ENCODE results near the gene HMBS.
"Not testable (repeated sequence)": the region's sequence is repeated elsewhere in the genome, so short reads cannot be mapped to it uniquely, and the experiment has no call there.

Gene HMBS

GRCh38 chr11:119084663-119085436 lies at the start of gene HMBS:
HMBS (plus strand) TSS chr11:119084881; CDS start chr11:119085034, 153 bp downstream.
- DNase-seq (ENCODE audit: low spot score) = peak; percentile 99

DNA sequence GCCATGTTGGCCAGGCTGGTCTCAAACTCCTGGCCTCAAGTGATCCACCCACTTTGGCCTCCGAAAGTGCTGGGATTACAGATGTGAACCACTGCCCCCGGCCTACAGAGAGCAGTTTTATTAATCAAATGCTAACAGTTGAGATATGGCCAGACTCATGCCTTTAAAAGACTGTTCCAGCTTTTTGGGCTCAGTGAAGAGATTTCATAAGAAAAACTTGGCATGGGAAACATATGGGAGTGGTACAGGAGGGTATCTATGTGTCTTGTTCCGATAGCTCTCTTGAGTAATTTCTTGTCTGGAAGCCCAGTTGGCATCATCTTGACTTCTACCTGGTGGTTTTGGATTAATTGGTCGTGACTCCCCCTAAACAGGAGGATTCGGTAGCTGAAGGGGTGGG lies 45.8 kb upstream of the HMBS start:
- DNase-seq (ENCODE audit: low spot score) = no peak

DNA sequence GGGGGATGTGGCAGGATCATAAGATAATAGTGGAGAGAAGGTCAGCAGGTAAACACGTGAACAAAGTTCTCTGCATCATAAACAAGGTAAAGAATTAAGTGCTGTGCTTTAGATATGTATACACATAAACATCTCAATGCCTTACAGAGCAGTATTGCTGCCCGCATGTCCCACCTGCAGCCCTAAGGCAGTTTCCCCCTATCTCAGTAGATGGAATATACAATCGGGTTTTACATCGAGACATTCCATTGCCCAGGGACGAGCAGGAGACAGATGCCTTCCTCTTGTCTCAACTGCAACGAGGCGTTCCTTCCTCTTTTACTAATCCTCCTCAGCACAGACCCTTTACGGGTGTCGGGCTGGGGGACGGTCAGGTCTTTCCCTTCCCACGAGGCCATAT lies 45.2 kb upstream of the HMBS start:
- DNase-seq (ENCODE audit: low spot score) = not testable (repeated sequence)

DNA sequence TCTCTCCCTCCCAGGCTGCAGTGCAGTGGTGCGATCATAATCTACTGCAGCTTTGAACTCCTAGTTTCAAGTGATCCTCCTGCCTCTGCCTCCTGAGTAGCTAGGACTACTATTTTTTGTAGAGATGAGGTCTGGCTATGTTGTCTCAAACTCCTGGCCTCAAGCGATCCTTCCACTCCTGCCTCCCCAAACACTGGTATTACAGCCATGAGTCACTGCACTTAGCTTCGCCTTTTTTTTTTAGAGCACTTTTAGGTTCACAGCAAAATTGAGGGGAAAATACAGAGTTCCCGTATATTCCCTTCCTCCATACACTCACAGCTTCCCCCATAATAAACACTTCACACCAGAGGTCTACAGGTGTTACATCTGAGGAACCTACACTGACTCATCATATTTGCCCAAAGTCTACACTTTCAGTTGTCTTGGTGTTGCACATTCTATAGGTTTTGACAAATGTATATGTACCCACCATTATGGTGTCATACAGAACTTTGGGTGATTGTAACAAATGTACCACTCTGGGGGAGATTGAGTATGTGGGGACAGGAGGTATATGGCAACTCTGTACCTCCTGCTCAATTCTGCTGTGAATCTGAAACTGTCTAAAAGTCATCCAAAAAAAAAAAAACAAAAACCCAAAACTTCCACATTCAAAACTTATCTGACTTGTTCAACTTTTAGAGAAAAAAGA lies 42.7 kb upstream of the HMBS start:
- DNase-seq (ENCODE audit: low spot score) = no peak

- DNase-seq (ENCODE audit: low spot score) = no peak
These were observed 41.8 kb upstream of the HMBS start for GRCh38 chr11:119042927-119043326.

DNA sequence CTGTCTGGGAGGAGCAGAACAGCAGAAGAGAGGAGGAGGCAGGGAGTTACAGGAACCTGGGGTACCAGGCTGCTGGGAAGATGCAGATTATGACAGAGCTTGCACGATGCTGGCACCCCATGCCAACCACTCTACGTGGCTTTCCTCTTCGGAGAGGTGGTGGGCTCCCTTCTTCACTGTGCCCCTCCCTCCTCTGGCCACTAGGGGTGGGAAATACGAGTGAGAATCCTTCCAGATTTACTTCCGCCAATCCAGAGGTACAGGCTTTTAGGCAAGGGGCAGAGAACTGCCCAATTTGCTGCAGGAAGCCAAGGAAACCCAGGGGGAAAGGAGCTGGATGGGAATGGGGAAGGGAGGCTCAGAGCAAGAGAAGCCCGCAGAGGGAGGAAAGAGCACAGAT lies 40.0 kb upstream of the HMBS start:
- no peak for DNase-seq (ENCODE audit: low spot score)

DNA sequence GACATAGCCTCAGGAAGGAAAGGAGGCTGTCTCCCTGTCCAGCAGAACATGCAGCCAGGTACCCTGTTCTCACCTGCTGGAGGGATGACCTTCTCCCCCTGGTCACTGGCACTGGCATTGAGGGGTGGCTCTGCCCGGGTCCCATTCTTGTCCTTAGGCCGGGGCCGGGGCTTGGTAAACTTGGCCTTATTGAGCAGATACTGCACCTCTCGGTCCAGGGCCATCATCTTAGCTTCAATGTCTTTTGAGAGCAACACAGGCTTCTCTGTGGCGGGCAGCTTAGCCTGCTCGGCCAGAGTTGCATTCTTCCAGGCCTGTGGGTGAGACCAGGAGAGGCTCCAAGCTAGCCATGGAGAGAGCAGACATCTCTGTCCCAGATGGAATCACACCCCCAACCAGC lies 38.2 kb upstream of the HMBS start:
- DNase-seq (ENCODE audit: low spot score) = no peak

GRCh38 chr11:119047205-119047604 lies 37.5 kb upstream of the HMBS start:
- no peak for DNase-seq (ENCODE audit: low spot score)

GRCh38 chr11:119048644-119049043 lies 36.0 kb upstream of the HMBS start:
- DNase-seq (ENCODE audit: low spot score) = no peak

DNA sequence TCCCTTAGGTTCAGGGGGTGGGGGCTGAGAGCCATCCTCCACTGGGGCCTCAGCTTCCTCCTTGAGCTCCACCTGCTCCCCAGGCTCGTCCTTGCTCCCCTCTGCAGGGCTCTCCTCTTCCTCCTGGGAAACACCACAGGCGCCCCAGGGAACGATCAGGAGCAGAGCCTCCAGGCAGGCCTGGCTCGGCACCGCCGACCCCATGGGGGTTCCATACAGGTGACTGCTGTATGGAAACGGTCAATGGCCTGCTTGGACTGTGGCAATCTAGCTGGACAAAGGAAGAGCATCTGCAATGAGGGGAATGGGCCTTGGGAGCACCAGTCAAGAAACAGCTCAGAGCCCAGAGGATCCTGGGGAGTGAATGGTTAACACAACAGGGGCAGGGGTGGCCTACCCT lies 35.6 kb upstream of the HMBS start:
- DNase-seq (ENCODE audit: low spot score) = no peak

- DNase-seq (ENCODE audit: low spot score) = no peak
These were observed 33.1 kb upstream of the HMBS start for GRCh38 chr11:119051440-119052162.

DNA sequence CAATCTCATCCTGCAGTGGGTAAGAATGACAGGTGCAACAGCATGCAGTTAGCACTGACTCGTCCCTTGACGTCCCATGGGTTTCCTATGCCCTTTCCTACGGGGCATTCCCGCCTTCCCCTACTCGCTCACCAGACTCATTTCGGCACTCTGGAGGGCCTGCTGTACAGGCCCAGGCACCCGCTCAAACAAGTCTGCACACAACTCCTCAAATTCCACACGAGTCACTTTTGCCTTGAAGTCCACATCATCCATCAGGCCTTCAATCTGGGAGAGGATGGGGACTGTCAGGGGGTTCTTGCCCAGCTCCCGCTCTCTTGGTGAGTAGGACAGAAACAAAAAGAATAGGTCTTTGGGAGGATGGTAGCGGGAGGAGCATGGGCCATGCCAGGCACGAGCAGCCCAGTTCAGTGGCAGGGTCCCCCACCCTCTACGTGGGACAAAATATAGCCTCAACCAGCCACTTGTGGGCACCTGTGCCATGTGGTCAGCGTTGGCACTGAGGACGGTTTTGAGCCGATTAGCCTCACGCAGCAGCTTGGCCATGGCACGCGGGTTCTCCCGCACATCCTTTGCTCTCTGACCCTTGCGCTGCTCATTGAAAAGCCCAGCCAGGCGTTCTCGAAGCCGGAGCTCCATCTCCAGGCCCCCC lies 32.4 kb upstream of the HMBS start:
- DNase-seq (ENCODE audit: low spot score) = no peak

DNA sequence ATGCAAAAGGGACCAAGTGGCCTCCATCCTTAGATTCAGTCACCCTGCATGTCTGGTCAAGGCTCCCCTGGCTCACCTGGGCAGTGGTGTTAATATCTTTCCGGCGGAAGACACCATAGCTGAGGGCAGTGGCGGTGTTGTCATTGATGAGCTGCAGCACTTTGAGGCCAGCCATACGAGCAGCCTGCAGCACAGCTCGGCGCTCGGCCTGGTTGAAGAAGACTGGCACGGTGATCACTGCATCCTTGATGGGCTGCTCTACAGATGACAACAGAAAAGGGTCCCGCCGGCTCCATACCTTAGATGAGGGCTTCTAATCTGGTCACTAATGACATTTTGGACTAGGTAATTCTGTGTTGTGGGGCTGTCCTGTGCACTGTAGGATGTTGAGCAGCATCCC lies 30.3 kb upstream of the HMBS start:
- DNase-seq (ENCODE audit: low spot score) = no peak

GRCh38 chr11:119055901-119056300 lies 28.8 kb upstream of the HMBS start:
- peak; percentile 27 for DNase-seq (ENCODE audit: low spot score)

GRCh38 chr11:119056421-119056999 lies 28.2 kb upstream of the HMBS start:
- no peak for DNase-seq (ENCODE audit: low spot score)

GRCh38 chr11:119057000-119057769 lies 27.5 kb upstream of the HMBS start, which contains the start of gene HYOU1:
HYOU1 (minus strand) TSS chr11:119057205; CDS start chr11:119056160, 1,045 bp downstream.
- peak; percentile 98 for DNase-seq (ENCODE audit: low spot score)

DNA sequence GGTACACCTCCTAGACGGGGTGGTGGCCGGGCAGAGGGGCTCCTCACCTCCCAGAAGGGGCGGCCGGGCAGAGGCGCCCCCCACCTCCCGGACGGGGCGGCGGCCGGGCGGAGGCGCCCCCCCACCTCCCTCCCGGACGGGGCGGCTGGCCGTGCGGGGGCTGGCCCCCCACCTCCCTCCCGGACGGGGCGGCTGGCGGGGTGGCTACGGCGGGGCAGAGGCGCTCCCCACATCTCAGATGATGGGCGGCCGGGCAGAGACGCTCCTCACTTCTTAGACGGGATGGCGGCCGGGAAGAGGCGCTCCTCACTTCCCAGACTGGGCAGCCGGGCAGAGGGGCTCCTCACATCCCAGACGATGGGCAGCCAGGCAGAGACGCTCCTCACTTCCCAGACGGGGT lies 25.6 kb upstream of the HMBS start:
- not testable (repeated sequence) for DNase-seq (ENCODE audit: low spot score)

DNA sequence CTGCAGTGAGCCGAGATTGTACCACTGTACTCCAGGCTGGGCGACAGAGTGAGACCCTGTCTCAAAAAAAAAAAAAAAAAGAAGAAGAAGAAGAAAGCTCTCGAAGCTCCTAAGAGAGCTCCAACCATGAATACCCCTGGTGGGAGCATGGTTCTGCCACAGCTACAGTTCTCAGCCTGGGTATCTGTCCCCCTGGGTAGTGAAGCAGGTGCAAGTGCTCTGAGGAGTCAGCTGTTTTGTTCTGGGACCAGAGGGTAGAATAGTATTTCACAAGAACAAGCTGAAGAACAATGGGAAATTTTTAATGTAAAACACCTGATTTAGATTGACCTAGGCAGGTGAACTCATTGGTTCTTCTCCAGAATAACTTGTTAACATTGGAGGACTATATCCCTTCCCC lies 23.4 kb upstream of the HMBS start:
- no peak for DNase-seq (ENCODE audit: low spot score)

DNA sequence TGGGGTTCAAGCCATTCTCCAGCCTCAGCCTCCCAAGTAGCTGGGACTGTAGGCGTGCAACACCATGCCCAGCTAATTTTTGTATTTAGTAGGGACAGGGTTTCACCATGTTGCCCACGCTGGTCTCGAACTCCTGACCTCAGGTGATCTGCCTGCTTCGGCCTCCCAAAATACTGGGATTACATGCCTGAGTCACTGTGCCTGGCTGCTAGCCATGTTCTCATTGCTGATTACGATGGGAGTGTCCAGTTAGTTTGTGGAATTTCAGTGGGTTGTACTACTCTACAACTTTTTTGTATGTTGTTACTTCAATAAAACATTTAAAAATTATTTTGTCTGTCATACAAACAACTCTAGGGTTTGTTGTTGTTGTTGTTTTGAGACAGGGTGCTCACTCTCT lies 21.9 kb upstream of the HMBS start:
- DNase-seq (ENCODE audit: low spot score) = no peak

GRCh38 chr11:119065369-119065768 lies 19.3 kb upstream of the HMBS start:
- no peak for DNase-seq (ENCODE audit: low spot score)
